Measurements from ENCODE around the gene KCNJ1.

KCNJ1 gene

GRCh38 chr11:128852327-128853023 lies 14.6 kb downstream of the KCNJ1 start:
- DNase-seq (ENCODE audit: low read depth, low spot score): no peak

GRCh38 chr11:128848815-128849455 lies 18.2 kb downstream of the KCNJ1 start:
- no peak for DNase-seq (ENCODE audit: low read depth, low spot score)

- no peak for DNase-seq (ENCODE audit: low read depth, low spot score)
These were observed 20.1 kb downstream of the KCNJ1 start for GRCh38 chr11:128846985-128847384.

GRCh38 chr11:128845334-128845780 lies 21.7 kb downstream of the KCNJ1 start:
- DNase-seq (ENCODE audit: low read depth, low spot score): no peak

GRCh38 chr11:128843198-128843785 lies 23.8 kb downstream of the KCNJ1 start:
- DNase-seq (ENCODE audit: low read depth, low spot score): no peak

- DNase-seq (ENCODE audit: low read depth, low spot score): no peak
These were observed 25.5 kb downstream of the KCNJ1 start for GRCh38 chr11:128841461-128842072.

GRCh38 chr11:128840783-128841182 lies 26.3 kb downstream of the KCNJ1 start:
- no peak for DNase-seq (ENCODE audit: low read depth, low spot score)

- DNase-seq (ENCODE audit: low read depth, low spot score): no peak
These were observed 27.0 kb downstream of the KCNJ1 start for GRCh38 chr11:128840137-128840536.

GRCh38 chr11:128839081-128839480 lies 28.0 kb downstream of the KCNJ1 start:
- DNase-seq (ENCODE audit: low read depth, low spot score): no peak

- no peak for DNase-seq (ENCODE audit: low read depth, low spot score)
These were observed 29.5 kb downstream of the KCNJ1 start for GRCh38 chr11:128837627-128838026.

- DNase-seq (ENCODE audit: low read depth, low spot score): no peak
These were observed 31.2 kb downstream of the KCNJ1 start for GRCh38 chr11:128835741-128836430.

- DNase-seq (ENCODE audit: low read depth, low spot score): no peak
These were observed 32.9 kb downstream of the KCNJ1 start for GRCh38 chr11:128834157-128834556.

GRCh38 chr11:128832121-128832497 lies 35.0 kb downstream of the KCNJ1 start:
- no peak for DNase-seq (ENCODE audit: low read depth, low spot score)

GRCh38 chr11:128831174-128832120 lies 35.6 kb downstream of the KCNJ1 start:
- DNase-seq (ENCODE audit: low read depth, low spot score): no peak

GRCh38 chr11:128830290-128831173 lies 36.6 kb downstream of the KCNJ1 start:
- DNase-seq (ENCODE audit: low read depth, low spot score): no peak

GRCh38 chr11:128828350-128828749 lies 38.7 kb downstream of the KCNJ1 start:
- DNase-seq (ENCODE audit: low read depth, low spot score): no peak

- no peak for DNase-seq (ENCODE audit: low read depth, low spot score)
These were observed 39.8 kb downstream of the KCNJ1 start for GRCh38 chr11:128827191-128827893.

GRCh38 chr11:128825050-128825784 lies 41.9 kb downstream of the KCNJ1 start:
- no peak for DNase-seq (ENCODE audit: low read depth, low spot score)
